ENCODE results near the gene OR2D2.

The OR2D2 gene

GRCh38 chr11:6928916-6929315, 36.6 kb upstream of the OR2D2 start:
- Histone ChIP-seq H3K27ac (no peak overlapping the region), H3K4me3 (IDR thresholded peaks at IDR 0.05; ENCODE audit: insufficient read depth, low read depth, low read length) (no peak overlapping the region), H4K20me1 (ENCODE audit: insufficient read depth) (no peaks in the 10 kb centered on the region), H3K27me3 (ENCODE audit: insufficient read depth, low read depth) (no peaks in the 10 kb centered on the region), H3K36me3 (ENCODE audit: insufficient read depth) (peaks cover 6% of the 10 kb centered on the region; the same call in 1 of the 2 replicates), H3K4me2 (no peak overlapping the region; the same call in 1 of the 2 replicates), H3K79me2 (ENCODE audit: insufficient read depth, low read depth) (peaks cover 18% of the 10 kb centered on the region; the same call in 1 of the 2 replicates), H3K9ac (no peak overlapping the region), H2AFZ (ENCODE audit: low read depth) (no peak overlapping the region), H3K4me1 (ENCODE audit: low read depth, poor library complexity, severe bottlenecking) (peaks cover 20% of the 10 kb centered on the region)
- no peak for TF ChIP-seq CTCF (conservative IDR thresholded peaks at IDR 0.05; ENCODE audit: low read depth, low read length)

- Histone ChIP-seq H3K9ac (peak overlapping the region; percentile 78), H3K4me3 (IDR thresholded peaks at IDR 0.05; ENCODE audit: insufficient read depth, low read depth, low read length) (no peak overlapping the region), H3K4me1 (ENCODE audit: low read depth, poor library complexity, severe bottlenecking) (peaks cover 20% of the 10 kb centered on the region), H3K27ac (peak overlapping the region; percentile 71; the same call in 1 of the 2 replicates), H3K4me2 (peak overlapping the region; percentile 86), H3K27me3 (ENCODE audit: insufficient read depth, low read depth) (no peaks in the 10 kb centered on the region), H4K20me1 (ENCODE audit: insufficient read depth) (no peaks in the 10 kb centered on the region), H3K79me2 (ENCODE audit: insufficient read depth, low read depth) (peaks cover 18% of the 10 kb centered on the region; the same call in 1 of the 2 replicates), H3K36me3 (ENCODE audit: insufficient read depth) (peaks cover under 1% of the 10 kb centered on the region; the same call in 1 of the 2 replicates), H2AFZ (ENCODE audit: low read depth) (peak overlapping the region; percentile 98)
- TF ChIP-seq CTCF (conservative IDR thresholded peaks at IDR 0.05; ENCODE audit: low read depth, low read length) = no peak
Observed at GRCh38 chr11:6927030-6927617, 34.8 kb upstream of the OR2D2 start.

- Histone ChIP-seq H3K27ac (peak within 1 kb of the TSS; percentile 71), H3K79me2 (ENCODE audit: insufficient read depth, low read depth) (peaks cover 18% of the 10 kb centered on the region; the same call in 1 of the 2 replicates), H3K9ac (peak within 1 kb of the TSS; percentile 78)
Observed at GRCh38 chr11:6926208-6927029, 34.1 kb upstream of the OR2D2 start, which contains the start of gene ZNF215. Gene ZNF215, plus strand, starts transcription at chr11:6926426. Its CDS starts 5,847 bp downstream, at chr11:6932273.

More at GRCh38 chr11:6926208-6927029, 34.1 kb upstream of the OR2D2 start, which contains the start of gene ZNF215:
- peak within 1 kb of the TSS; percentile 86 for H3K4me2 ChIP-seq
- no peaks in the 10 kb centered on the region for H4K20me1 ChIP-seq (ENCODE audit: insufficient read depth)
- peak within 1 kb of the TSS; percentile 98 for H2AFZ ChIP-seq (ENCODE audit: low read depth)
- H3K36me3 ChIP-seq (ENCODE audit: insufficient read depth) = no peaks in the 10 kb centered on the region
- TF ChIP-seq CTCF (conservative IDR thresholded peaks at IDR 0.05; ENCODE audit: low read depth, low read length) = no peak
- peaks cover 20% of the 10 kb centered on the region for H3K4me1 ChIP-seq (ENCODE audit: low read depth, poor library complexity, severe bottlenecking)
- no peak within 1 kb of the TSS for H3K4me3 ChIP-seq (IDR thresholded peaks at IDR 0.05; ENCODE audit: insufficient read depth, low read depth, low read length)
- H3K27me3 ChIP-seq (ENCODE audit: insufficient read depth, low read depth) = no peaks in the 10 kb centered on the region
